Measurements from ENCODE around the gene CASP9. TPM values are rescaled to one million over a fixed set of nuclear protein-coding genes. Genes with fewer than 3 reads are reported as not detected.
A peak's percentile ranks its signal among the peaks of the same experiment; 100 is the strongest.

Gene CASP9
- total and polyA plus RNA-seq, 2 of the 13 experiments (the other 11 are each of a cell fraction or from before 2014, with no cell fraction given), result 8.5 to 11.5 TPM

GRCh38 chr1:15524021-15524282 is at the start of gene CASP9 (continued):
- no peak for TF ChIP-seq CBX1 (IDR thresholded peaks at IDR 0.05; ENCODE audit: low read depth)
- TF ChIP-seq POLR2AphosphoS5 (IDR thresholded peaks at IDR 0.05; ENCODE audit: low read depth, low read length), result peak; percentile 65
- TF ChIP-seq KLF6 (CRISPR knock-in tag; IDR thresholded peaks at IDR 0.05), result no peak
- TF ChIP-seq AHDC1 (CRISPR knock-in tag; IDR thresholded peaks at IDR 0.05; ENCODE audit: borderline replicate concordance), result no peak
- peak; percentile 51 for TF ChIP-seq UBTF (CRISPR knock-in tag; IDR thresholded peaks at IDR 0.05)
- no peak for TF ChIP-seq ZNF780A (CRISPR knock-in tag; IDR thresholded peaks at IDR 0.05)
- TF ChIP-seq ZFX (CRISPR knock-in tag; IDR thresholded peaks at IDR 0.05; ENCODE audit: low read depth), result peak; percentile 72
- TF ChIP-seq ZNF768 (CRISPR knock-in tag; IDR thresholded peaks at IDR 0.05), result no peak; the same call in 1 of the 2 replicates
- TF ChIP-seq RERE (CRISPR knock-in tag; IDR thresholded peaks at IDR 0.05; ENCODE audit: low read depth), result no peak
- TF ChIP-seq ZNF576 (CRISPR knock-in tag; IDR thresholded peaks at IDR 0.05), result no peak
- TF ChIP-seq RBM39 (IDR thresholded peaks at IDR 0.05; ENCODE audit: low read depth, low read length, poor library complexity, severe bottlenecking), result no peak
- no peak for TF ChIP-seq TFAP4 (IDR thresholded peaks at IDR 0.05; ENCODE audit: borderline replicate concordance, low read depth)
- TF ChIP-seq NFATC3 (CRISPR knock-in tag; IDR thresholded peaks at IDR 0.05), result no peak
- no peak for TF ChIP-seq HOXA5 (CRISPR knock-in tag; IDR thresholded peaks at IDR 0.05)
- no peak for TF ChIP-seq PHF21A (CRISPR knock-in tag; IDR thresholded peaks at IDR 0.05)
- TF ChIP-seq ELF4 (CRISPR knock-in tag; IDR thresholded peaks at IDR 0.05; ENCODE audit: borderline replicate concordance), result no peak
- no peak for TF ChIP-seq ZNF441 (CRISPR knock-in tag; IDR thresholded peaks at IDR 0.05; ENCODE audit: borderline replicate concordance)

Measured in HepG2 (cell line).